Measurements from ENCODE around the gene CREB3L2. TPM values are rescaled to one million over a fixed set of nuclear protein-coding genes. Genes with fewer than 3 reads are reported as not detected.

The CREB3L2 gene
- total and polyA plus RNA-seq, 2 of the 8 experiments (the other 6 are each of a cell fraction or from before 2014, with no cell fraction given): 14.4 to 48.3 TPM

DNA sequence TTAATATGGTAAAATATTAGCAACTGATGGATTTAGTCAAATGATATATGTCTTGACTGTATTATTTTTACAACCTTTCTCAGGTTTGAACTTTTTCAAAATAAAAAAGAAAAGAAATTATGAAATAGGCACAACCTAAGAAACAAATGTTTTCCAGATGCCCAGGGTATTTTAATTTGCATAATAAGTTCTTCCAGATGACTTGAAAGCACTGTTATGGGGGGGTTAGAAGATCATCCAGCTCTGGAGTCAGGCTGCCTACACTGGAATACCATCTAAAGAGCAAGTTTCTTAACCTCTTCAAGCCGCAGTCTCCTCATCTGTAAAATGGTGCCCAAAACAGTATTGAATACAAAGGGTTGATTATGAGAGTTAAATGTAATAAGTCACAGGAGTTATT is 32.1 kb downstream of the CREB3L2 start (continued):
- TF ChIP-seq BRCA1 (IDR thresholded peaks at IDR 0.05; ENCODE audit: low read depth, low read length) (no peak), CHD7 (IDR thresholded peaks at IDR 0.05; ENCODE audit: insufficient replicate concordance, low read length) (no peak), CHD1 (IDR thresholded peaks at IDR 0.05; ENCODE audit: low read depth, low read length) (no peak)
